NCI-H526 (cell line): Measurements from ENCODE around the gene NPSR1.
A peak's percentile ranks its signal among the peaks of the same experiment; 100 is the strongest.
"Not testable (repeated sequence)": the region's sequence is repeated elsewhere in the genome, so short reads cannot be mapped to it uniquely, and the experiment has no call there.

Experiments
- DNase-seq, 2 experiments: peaks; one replicate each; lab custom pipeline; 2025; lab: John Stamatoyannopoulos, UW

The NPSR1 gene

DNA sequence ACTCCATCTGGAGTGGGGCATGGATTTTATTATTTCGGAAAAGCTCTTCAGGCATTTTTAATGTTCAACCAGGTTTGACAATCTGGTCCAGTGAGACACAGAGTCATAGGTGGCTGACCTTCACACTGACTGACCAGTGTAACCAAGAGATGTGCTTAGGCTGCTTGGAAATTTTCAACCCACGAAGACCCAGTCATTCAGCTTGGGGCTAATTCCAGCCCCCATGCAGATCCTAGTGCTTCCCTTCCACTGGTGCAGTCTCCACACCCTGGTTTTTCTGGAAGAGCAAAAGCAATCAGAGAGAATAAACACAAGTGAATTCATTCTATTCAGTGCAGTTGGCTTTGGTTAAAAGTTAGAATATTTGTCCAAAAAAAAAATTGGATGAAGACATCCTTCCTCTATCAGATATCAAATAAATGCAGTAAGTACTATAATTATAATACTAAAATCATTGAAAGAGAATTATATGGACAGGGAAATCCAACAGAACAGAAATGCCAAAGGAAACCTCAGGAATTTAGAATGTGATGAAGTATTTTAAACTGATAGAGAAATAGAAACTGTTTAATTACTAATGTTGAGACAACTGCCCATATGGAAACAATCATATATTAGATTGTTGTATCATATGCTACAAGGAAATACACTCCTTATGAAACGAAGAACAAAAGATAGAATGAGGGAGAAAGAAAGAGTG is 178.0 kb downstream of the NPSR1 start:
- DNase-seq: no peak

DNA sequence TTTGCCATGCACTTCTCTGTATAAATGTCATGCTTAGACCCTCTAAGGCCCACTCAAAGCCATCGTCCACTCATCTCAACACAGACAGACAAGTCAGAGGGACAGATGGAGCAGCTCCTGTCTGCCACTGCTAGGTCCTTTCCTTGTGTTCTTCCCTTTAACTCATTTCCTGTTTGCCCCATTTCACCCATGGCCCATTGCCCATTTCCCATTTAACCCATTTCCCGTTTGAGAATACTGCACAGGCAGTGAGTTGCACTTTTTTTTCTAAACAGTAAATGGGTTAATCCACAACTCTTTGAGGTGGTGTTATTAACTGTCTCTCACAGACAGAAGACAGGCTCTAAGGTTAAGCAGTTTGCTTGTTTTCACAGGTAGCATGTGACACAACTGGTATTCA is 179.3 kb downstream of the NPSR1 start:
- DNase-seq: no peak

DNA sequence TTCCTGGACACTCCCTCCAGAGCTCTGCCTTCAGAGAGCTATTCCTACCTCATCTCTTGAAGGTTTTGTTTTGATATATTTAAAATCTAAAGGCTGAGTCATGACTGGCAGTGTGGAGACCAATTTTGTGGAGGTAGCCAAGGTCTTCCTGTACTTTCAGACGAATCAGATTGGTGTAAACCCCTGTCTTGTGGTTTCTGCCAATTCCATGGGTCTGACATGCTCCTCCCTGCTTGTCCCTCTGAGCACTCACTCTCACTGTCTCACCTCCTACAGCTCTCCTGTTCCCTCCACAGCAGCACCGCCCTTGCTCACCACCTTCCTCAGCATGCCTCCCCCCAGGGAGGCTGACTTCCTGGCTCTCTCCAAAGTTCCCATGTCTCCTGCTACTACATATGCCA is 179.8 kb downstream of the NPSR1 start:
- no peak for DNase-seq

DNA sequence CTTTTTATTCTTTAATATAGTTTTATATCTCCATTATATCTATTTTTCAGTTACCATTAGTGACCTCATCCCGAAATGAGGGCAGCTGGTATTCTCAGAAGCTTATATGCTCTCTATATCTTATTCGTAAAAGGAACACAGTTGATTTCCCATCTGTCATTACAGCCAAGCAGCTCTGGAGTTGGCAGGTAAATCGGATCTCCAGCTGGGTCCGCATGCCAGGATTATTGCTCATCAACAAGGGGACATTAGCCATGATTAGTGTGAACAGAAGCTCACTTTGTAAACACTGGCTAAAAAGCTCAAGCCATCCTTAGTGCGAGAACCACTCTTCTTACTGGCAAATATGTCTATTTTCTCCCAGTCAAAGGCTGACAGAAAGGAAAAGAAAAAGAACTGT is 180.3 kb downstream of the NPSR1 start:
- DNase-seq: no peak

DNA sequence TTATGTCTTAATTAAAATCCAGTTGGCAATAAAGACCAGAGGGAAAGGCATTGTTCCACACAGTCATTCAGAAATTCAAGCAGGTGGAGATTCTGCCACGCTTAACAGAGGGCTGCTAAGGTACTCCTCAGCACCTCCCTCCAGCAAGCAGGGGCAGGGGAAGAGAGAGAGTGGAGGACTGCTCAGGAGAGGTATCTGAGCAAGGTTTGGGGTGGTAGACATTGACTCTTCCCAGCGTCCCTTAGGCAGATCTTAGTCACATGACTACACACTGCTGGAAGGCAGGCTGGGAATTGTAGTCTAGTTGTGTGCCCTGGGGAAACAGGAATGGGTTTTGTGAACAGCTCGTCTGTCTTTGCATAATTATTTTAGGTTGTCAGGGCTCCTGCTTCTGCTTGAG is 181.6 kb downstream of the NPSR1 start:
- peak in 1 of 2 experiments; percentile 14 for DNase-seq

DNA sequence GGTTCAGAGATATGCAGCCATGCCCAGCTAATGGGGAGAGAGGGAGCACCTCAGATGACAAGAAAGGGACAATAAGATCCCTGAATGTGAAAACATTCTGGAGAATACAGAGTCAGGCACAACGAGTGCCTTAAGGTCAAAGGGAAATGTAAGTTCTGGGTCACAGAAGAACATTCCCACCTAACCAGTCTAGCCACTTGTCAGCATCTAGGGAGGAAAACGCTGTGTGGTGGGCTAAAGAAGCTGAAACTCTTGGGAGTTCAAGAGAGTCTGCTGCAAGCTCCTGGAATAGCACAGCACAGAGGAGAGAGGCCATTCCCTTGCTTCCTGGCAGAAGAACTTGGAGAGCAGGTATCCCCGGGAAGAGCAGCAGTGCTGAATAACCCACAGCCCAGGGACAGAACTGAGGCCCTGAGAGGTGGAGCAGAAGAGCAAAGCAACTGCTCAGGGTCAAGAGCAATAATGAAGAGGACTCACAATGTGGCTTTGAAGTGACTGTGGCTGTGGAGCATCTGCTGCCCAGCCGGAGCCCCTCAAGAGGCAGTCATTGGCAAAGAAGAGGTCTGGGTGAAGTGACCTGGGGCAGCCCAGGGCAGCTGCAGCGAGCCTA is 182.3 kb downstream of the NPSR1 start:
- DNase-seq: no peak

DNA sequence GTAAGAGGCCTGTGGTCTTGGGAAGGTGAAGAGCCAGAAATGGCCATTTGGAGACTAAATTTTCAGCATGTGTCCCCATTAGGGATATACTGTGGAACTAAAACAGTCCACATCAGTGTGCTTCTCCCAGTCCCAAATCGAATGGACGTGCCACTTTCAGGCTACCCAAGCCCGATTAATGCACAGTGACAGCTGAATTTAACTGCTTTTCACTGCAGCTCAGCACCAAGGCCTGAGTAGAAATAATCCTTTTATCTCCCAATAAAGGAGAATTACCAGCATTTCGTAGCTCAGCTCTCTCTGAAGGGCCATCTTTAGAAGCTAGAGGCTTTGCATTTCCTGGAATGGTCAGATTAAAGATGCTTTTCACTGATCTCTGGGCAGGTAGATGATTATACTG is 183.3 kb downstream of the NPSR1 start:
- no peak for DNase-seq

DNA sequence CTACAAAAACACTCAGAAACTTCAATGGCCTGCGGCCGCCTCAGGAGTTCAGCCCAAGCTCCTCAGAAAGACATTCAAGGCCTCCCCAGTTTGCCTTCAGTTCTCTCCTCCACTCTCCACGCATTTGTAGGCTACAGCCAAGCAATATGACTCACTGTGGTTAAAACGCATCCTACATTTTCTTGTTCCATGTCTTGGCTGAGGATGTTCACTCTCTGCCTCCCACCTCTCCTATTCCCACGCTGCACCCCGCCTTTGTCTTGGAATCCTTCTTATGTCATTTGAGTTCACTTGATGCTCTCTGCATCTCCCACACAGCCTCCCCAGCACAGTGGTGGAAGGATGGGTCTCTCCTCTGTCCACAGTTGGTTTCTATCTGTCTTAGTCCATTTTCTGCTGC is 184.8 kb downstream of the NPSR1 start:
- DNase-seq: no peak

DNA sequence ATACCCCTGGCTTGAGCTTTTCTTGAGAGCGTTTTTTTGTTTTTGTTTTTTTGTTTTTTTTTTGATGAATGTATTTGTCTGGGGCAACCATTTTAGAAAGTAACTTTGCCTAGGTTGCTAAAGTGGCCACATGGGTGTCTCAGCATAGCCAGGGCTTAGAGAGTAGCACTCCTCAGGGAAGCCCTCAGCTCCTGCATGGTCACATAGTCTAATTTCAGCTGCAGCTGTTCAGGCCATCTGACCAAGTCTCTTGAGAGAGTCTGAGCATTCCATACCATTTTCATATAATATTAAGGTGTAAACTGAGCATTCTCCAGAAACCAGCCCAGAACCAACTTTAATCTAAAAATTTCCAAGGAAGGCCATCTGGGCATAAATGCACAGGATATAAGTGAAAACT is 186.4 kb downstream of the NPSR1 start:
- no peak for DNase-seq

DNA sequence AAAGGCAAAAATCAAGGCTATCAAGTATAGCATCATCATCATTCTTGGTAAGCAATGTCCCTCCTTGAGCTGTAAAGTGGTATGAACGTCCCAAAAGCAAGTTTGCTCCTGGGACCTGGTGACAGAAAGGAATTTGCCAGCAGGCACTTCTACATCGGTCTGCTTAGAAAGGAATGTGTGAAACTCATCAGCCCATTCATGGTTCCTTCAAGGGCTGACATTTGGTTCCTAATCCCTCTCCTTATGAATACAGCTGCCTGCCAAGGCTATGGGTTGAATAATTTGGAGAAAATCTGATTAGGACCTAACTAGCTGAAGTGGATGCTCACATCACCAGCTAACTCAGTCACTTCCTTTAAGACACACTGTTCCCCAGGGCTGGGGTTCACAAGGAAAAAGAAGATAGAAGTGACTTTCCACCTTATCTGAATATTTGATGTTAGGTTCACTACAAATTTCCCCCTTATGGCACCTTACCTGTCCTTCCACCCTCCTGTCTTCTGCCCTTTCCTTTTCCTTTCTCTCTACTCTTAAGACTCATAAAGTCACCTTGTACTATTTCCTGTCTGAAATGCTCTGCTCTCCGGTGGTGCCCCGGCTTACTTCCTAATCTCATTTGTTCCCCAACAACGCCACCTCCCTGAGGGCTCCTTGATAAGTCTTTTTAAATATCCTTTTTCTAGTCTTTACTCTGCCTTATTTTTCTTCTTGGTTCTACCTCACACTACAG is 187.1 kb downstream of the NPSR1 start:
- DNase-seq: no peak

DNA sequence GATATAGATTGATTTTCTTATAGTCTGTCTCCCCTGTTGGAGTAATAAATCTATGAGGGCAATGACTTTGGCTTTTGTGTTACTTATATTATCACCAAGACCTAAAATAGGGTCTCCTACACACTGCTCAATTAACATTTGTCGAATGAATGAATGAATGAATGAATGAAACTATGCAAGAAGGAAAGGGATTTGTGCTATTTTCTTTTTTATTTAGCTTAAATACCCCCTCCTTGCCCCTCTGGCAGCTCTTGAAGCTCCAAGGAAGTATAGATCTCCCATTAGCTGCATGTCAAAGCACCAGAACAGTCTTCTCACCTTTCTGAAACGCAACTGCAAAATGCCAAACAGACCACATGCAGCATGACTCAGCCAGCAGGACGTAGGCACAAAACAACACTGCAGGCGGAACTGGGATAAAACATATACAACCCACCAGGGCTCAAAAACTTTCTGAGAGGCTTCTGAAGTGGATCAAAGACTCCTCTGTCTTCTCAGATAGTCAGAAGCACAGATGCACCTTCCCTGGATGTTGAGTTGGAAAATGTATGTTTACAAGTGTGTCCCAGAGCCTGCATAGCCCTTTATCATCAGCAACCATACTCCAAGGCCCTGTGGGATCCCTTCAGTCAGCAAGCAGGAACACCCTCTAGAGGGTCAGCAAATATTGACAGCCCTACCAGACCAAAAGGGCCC is 187.8 kb downstream of the NPSR1 start:
- DNase-seq: no peak

DNA sequence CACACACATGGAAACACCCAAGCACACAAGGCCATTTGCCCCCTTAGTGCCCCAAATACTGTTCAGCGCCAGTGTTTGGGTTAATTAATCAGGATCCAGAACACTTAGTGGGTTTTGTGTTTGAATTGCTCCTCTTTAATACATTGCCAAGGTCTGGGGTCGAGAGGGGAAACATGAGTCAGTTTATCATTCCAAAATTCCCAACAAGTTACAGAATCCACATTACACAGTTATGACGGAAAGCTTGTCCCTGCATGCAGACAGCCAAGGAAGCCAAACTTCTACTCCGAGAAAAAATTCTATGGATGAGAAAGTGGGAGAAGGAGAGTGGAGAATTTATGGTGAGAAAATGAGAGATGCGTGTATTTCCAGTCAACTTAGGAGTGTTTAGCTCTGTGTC is 189.0 kb downstream of the NPSR1 start:
- DNase-seq: no peak

DNA sequence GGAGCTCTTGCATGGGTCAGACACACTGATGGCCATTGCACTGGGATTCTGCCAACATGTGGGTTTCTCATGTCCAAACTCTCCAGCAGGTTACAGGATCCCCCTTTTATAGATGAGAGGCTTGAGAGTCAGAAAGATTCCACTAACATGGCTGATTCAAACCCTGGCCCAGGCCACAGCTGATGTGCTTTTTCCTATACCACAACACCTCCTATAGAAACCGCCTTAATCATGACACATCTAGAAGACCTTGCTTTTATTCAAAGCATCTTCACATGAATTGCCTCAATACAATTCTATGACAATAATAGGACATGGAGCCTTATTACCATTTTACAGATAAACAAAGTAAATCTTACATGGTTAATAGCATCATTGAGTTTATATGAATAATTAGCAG is 190.7 kb downstream of the NPSR1 start:
- DNase-seq: no peak

DNA sequence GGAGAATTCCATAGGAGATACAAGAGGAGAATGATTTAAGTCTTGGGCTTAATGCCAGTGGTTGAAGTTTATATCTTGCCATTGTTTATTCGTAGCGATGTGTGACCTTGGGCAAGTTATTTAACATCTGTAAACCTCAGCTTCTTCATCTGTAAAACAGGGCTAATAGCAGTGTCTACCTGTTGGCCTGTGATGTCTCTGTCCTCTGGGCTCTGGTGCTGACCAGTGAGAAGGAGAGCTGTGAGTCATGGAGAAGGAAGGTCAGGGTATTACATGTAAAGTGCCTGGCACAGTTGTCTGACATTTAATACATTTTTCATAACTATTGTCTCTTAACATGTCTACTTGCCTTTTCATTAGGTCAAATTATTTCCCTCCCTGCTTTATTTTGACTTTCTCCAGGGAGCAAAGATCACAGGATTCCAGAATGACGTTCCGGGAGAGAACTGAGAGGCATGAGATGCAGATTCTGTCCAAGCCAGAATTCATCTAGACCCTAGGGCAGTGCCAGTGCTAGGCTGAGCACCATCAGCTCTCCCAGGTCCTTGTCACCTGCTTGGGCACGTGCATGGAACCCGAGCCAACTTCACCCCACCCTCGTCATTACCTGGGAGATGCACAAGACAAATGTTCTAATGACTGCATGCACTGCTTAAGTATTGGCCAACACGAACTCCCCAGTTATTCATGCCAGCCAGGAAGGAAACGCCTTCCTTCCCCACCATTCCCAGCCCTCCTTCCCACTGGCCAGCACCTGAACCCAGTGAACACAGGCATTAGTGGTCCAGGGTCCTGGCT is 191.3 kb downstream of the NPSR1 start:
- DNase-seq: no peak

DNA sequence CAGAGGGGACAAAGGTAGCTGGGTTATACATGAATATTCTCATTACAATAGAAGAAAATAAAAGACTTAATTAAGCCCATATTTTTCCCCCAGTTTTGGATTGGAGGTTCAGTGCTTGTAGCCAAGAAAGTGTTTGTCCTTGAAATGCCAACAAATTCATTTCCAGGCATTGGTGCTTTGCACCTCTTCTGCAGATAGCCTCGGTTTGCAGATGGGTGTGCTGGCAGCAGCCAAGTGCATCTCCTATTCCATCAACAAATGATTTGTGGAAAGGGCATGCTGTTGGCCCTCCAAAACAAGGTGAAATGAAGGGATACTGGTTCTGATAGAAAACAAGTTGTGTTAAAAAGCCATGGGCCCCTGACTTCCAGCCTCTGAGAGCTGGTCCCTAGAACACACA is 192.0 kb downstream of the NPSR1 start:
- DNase-seq: no peak

DNA sequence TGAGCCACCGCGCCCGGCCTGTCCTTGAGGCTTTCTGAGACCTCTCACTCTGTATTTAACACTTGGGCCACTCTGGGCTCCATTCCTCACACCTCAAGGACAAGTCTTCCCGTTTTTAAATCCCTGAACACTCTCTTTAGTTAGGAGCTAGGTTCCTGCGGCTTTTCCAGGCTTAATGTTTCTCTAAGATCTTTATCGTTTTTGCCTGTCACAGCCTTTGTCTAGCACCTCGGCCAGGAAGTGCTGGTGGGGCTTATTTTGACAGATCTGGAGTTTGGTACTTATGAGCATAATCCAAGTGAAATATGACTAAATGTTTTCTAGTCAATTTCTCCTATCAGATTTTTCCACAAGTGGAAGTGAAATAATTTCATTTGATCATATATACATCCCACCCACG is 192.7 kb downstream of the NPSR1 start:
- DNase-seq: no peak

DNA sequence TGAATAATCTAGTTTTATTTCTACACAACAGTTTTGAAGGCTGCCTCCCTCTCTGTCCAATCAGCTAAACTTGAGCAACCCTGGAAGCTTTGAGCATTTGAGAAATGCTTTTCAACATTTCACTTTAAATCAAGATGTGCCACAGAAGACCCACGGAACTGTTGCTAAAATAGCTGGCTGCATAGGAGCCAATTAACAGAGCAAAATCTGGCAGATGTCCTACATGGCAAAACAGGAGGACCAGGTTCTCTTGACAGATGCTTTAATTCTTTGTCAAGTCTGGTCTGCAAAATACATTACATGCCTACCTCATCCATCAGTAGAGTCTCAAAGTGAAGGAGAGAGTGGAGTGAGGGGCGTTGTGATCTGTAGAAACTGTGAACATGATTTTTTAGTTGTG is 193.4 kb downstream of the NPSR1 start:
- no peak for DNase-seq

DNA sequence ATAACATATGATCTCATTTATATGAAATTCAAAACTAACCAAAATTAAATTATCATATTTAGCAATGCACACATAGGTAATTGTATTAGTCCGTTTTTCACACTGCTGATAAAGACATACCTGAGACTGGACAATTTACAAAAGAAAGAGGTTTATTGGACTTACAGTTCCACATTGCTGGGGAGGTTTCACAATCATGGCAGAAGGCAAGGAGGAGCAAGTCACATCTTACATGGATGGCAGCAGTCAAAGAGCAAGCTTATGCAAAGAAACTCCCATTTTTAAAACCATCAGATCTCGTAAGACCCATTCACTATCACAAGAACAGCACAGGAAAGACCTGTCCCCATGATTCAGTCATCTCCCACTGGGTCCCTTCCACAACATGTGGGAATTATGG is 200.4 kb downstream of the NPSR1 start:
- DNase-seq: not testable (repeated sequence)

DNA sequence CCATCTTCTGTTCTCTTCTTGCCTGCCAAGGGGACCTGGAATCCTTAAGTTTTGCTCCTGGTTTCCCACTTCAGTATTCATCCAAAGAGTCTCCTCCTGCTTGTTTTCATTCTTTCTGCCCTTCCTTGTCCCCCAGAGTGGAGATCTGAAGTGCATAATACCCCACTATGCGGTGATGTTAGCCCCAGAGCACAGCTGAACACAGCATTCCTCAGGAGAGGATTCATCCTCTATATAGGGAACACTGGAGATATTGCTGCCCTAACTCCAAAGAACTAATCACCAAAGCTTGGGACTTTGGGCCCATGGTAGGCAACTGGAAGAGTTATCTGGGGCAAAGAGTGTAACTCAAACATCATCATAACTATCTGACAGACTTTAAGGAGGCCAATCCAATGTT is 201.3 kb downstream of the NPSR1 start:
- DNase-seq: not testable (repeated sequence)

DNA sequence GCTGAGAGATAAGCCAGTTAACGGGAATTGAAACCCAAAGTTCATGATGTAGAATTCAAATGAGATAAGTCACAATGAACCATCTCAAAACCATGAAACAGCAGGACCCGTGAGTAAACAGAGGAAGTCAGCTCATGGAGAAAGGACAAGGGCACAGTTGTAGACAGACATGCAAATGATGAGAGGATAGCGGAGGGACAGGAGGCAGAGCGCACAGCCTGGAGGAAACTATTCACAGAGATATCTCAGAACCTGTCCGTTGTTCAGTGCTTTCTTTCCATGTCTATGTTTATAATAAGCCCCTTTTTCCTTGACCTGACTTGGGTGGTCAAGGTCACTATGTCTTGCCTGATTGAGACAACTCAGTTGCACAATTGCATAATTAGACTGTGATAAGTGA is 208.2 kb downstream of the NPSR1 start:
- peak; percentile 35 to 67 for DNase-seq

DNA sequence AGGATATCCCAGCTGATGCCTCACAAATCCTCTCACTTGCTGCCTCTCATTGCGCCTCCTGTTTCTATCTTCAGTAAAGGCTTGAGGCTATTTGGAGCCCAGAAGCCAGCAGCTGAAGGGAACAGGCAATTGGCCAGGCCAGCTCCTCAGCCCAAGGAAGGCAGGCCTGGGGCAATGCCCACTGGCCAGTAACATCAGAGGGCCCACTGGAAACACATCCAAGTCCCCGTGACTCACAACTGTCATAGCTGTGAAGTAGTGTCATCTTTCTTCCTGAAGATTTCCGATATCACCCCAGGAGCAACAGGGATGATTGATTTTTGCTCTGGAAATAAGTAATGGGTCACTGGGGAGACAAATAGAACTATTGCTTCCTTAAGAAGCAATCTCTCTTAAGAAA is 209.3 kb downstream of the NPSR1 start:
- DNase-seq: not testable (repeated sequence)

DNA sequence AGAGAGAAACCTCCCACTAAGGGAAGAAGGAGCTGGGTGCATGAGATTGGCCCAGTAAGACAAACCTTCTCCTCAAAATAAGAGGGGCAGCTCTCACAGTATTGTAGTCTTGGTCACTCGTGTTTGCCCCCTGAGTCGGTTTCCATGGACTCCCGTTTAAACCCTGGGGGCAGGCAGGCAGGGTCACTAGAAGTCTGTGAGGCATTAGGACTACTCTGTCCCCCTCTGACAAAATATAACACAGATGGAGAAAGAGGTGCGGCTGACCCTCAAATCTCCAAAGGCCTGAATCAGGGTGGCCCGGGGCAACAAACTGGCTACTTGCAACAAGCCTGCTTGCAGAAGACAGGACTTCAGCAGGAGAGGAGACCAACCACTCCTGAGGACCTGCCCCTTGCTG is 210.6 kb downstream of the NPSR1 start:
- DNase-seq: not testable (repeated sequence)
